ENCODE data around the gene POLR3A.

GRCh38 chr10:77993620-77994019 lies 35.7 kb downstream of the POLR3A start:
- TF ChIP-seq CTCF (IDR thresholded peaks at IDR 0.05) (no peak), POLR2AphosphoS5 (IDR thresholded peaks at IDR 0.05) (no peak), POLR2A (IDR thresholded peaks at IDR 0.05) (no peak)

All from breast epithelium (tissue), 3 donors.